Fibroblast of pulmonary artery (primary cell): ENCODE data around the gene AFF2.
A peak's percentile ranks its signal among the peaks of the same experiment; 100 is the strongest.

ENCODE experiments used
- DNase-seq: peaks from one replicate; pipeline ENCODE4 v3.0.0-alpha.2; 2010; ENCODE audit warnings: low read depth
- H3K4me3 ChIP-seq: replicated peaks from 2 replicates; pipeline ENCODE4 v1.5.1; 2011; ENCODE audit warnings: low read depth, mild to moderate bottlenecking, control low read depth, low read length, moderate library complexity
- CTCF ChIP-seq: IDR thresholded peaks from 2 replicates; pipeline ENCODE4 v1.5.1; 2011; ENCODE audit warnings: mild to moderate bottlenecking, control low read depth, low read length, inconsistent platforms; ENCODE audit errors: missing control alignments

The AFF2 gene

DNA sequence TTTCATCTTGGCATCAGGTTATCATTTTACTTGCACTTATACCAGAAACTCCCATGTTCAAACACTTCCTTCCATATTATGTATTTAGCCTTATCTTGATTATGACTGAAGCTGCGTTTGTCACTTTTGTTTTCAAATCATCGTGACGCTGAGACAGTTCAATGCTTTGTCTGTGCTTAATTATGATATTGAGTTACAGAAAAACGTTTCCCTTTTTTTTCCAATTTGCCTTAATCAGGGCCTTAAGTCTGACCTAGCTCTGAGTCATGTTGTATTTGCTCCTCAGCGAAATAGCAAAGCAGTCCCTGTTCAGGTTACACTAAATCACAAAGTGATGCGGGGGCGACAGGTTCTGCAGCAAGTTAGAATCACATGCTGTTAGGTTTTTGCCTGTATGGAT is 254.7 kb downstream of the AFF2 start:
- no peak for DNase-seq
- H3K4me3 ChIP-seq, result no peak overlapping the region
- no peak for TF ChIP-seq CTCF

GRCh38 chrX:148763896-148764295 is 263.5 kb downstream of the AFF2 start:
- TF ChIP-seq CTCF, result no peak
- no peak for DNase-seq
- no peak overlapping the region for H3K4me3 ChIP-seq

DNA sequence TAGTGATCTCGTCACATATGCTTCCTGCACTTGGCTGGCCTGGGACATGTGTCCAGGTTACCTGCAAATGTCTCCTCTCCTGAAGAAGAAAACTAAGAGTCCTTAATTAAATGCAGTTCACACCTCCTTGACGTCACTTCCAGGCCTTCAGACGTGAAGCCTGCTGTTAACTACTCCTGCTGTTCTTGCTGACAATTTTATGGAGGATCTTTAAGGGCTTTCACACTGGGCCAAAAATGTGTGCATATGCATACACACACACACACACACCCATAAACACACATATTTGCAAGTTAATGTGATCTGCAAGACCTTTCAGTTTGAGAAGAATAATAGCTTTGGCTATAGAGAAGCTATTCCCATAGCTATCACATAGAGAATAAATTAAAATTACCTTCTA is 267.9 kb downstream of the AFF2 start:
- no peak for DNase-seq
- no peak for TF ChIP-seq CTCF
- no peak overlapping the region for H3K4me3 ChIP-seq

DNA sequence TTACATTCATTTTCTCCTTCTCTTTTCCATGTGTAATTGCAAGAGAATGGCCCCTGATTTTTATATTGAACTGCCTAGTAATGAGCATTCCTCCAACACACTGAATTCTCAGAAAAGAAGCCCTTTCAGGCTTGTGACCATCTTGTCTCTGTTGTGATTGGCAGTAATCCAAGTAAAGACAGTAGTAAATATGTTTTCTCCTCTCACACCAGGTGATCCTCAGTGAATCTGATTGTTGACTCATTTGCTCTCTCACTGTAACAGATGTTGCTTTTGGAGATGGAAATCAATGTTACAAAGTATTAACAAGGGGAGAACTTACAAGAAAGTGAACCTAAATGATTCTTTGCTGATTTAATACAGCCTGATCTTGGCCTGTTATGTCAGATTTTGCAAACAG is 271.0 kb downstream of the AFF2 start:
- no peak overlapping the region for H3K4me3 ChIP-seq
- no peak for TF ChIP-seq CTCF
- DNase-seq, result peak; percentile 6

DNA sequence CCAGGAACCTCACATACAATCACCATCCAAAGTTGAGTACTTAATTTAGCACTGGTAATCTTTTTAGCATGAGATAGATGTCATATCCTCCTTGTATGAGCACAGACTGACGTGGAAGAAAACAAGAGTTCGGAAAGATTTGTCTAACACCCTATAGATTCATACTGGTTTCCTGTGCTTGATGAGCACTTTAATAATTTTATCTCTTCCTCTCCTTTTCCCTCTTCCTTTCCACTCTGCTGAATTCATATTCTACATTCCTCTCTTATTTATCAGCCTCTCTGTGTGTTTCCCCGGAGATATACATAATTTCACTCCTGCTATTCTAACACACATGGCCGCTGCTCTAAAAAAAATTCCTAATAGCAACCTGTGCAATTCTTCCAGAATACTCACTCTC is 273.9 kb downstream of the AFF2 start:
- no peak overlapping the region for H3K4me3 ChIP-seq
- DNase-seq, result peak; percentile 50

DNA sequence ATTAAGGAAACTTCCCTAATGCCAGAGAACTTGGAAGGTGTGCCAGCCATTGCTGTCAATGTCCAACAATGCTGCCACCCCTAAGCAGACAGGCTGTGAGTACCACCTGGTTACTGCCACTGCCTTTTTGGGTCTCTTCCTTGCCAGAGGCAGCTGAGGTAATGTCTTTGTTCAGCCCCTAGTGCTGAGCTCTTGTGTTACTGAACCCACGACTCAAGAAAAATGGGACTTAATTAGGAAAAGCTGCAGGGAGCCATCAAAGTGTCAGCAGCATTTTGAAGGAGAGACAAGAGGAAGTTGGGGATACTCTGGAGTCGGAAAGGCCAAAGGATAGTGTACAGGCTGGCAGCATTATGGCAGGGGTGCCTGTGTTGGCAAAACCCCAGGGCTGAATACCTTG is 283.7 kb downstream of the AFF2 start:
- no peak for DNase-seq
- H3K4me3 ChIP-seq, result no peak overlapping the region
- no peak for TF ChIP-seq CTCF

More for the DNA sequence above, 273.9 kb downstream of the AFF2 start:
- no peak for TF ChIP-seq CTCF

GRCh38 chrX:148784856-148785255 is 284.4 kb downstream of the AFF2 start:
- no peak overlapping the region for H3K4me3 ChIP-seq
- no peak for TF ChIP-seq CTCF
- no peak for DNase-seq
